ENCODE data around the gene RGSL1.

The RGSL1 gene

DNA sequence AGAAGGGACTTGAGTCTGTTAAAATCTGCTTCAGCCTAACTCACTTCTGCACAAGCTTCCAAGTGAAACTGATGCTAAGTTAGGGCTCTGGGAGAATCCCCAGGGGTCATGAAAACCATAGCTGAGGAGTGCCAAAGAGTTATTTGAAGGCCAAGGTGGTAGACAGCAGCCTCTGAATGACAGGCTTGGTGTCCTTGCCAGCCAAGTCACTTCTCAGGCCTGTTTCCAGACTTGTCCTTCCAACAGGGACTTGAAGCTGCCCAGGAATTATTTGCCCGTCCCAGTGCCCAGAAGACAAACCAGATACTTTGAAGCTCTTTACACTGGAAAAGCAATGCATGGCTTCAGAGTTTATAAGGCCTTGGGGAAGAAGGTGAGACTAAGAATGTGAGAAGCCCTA, 105.5 kb downstream of the RGSL1 start:
- no peak overlapping the region for H3K27ac ChIP-seq
- no peaks in the 10 kb centered on the region for H3K36me3 ChIP-seq
- no peaks in the 10 kb centered on the region for H3K4me1 ChIP-seq
- H3K9me3 ChIP-seq, result peaks cover 0 to 5% (median 0%) of the 10 kb centered on the region in 3 donors
- no peaks in the 10 kb centered on the region for H3K27me3 ChIP-seq
- H3K4me3 ChIP-seq, result no peak overlapping the region
- intact Hi-C loops (cut with DNase I; ENCODE audit: low total_unique reads), result no loop called here
- TF ChIP-seq, protein P1, sequence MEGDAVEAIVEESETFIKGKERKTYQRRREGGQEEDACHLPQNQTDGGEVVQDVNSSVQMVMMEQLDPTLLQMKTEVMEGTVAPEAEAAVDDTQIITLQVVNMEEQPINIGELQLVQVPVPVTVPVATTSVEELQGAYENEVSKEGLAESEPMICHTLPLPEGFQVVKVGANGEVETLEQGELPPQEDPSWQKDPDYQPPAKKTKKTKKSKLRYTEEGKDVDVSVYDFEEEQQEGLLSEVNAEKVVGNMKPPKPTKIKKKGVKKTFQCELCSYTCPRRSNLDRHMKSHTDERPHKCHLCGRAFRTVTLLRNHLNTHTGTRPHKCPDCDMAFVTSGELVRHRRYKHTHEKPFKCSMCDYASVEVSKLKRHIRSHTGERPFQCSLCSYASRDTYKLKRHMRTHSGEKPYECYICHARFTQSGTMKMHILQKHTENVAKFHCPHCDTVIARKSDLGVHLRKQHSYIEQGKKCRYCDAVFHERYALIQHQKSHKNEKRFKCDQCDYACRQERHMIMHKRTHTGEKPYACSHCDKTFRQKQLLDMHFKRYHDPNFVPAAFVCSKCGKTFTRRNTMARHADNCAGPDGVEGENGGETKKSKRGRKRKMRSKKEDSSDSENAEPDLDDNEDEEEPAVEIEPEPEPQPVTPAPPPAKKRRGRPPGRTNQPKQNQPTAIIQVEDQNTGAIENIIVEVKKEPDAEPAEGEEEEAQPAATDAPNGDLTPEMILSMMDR (IDR thresholded peaks at IDR 0.05), result no peak
- DNase-seq, result no peak

- H3K27me3 ChIP-seq, result no peaks in the 10 kb centered on the region
- TF ChIP-seq, protein P1 (IDR thresholded peaks at IDR 0.05), result no peak
- H3K27ac ChIP-seq, result no peak overlapping the region
These were observed 106.3 kb downstream of the RGSL1 start for GRCh38 chr1:182556279-182556678.

GRCh38 chr1:182560392-182560984, 110.5 kb downstream of the RGSL1 start:
- no peak overlapping the region for H3K27ac ChIP-seq
- no peaks in the 10 kb centered on the region for H3K36me3 ChIP-seq
- TF ChIP-seq, protein P1 (IDR thresholded peaks at IDR 0.05), result no peak
- no peak for DNase-seq
- H3K27me3 ChIP-seq, result no peaks in the 10 kb centered on the region
- H3K4me3 ChIP-seq, result no peak overlapping the region
- H3K9me3 ChIP-seq, result no peaks in the 10 kb centered on the region
- H3K4me1 ChIP-seq, result no peaks in the 10 kb centered on the region
- intact Hi-C loops (cut with DNase I; ENCODE audit: low total_unique reads), result no loop called here

More at GRCh38 chr1:182556279-182556678, 106.3 kb downstream of the RGSL1 start:
- intact Hi-C loops (cut with DNase I; ENCODE audit: low total_unique reads), result no loop called here
- H3K36me3 ChIP-seq, result no peaks in the 10 kb centered on the region
- no peaks in the 10 kb centered on the region for H3K4me1 ChIP-seq
- no peak overlapping the region for H3K4me3 ChIP-seq
- H3K9me3 ChIP-seq, result peaks cover 0 to 5% (median 0%) of the 10 kb centered on the region in 3 donors
- DNase-seq, result no peak

GRCh38 chr1:182561456-182561855, 111.5 kb downstream of the RGSL1 start:
- intact Hi-C loops (cut with DNase I; ENCODE audit: low total_unique reads), result no loop called here
- Histone ChIP-seq H3K36me3 (no peaks in the 10 kb centered on the region), H3K9me3 (peaks cover 0 to 4% (median 0%) of the 10 kb centered on the region in 3 donors), H3K4me3 (no peak overlapping the region), H3K27ac (no peak overlapping the region), H3K4me1 (no peaks in the 10 kb centered on the region), H3K27me3 (no peaks in the 10 kb centered on the region)
- DNase-seq, result no peak
- TF ChIP-seq, protein P1 (IDR thresholded peaks at IDR 0.05), result no peak

- peaks cover 0 to 5% (median 0%) of the 10 kb centered on the region in 3 donors for H3K9me3 ChIP-seq
- no peak for DNase-seq
- no peaks in the 10 kb centered on the region for H3K36me3 ChIP-seq
- no peaks in the 10 kb centered on the region for H3K27me3 ChIP-seq
- no peaks in the 10 kb centered on the region for H3K4me1 ChIP-seq
- TF ChIP-seq, protein P1 (IDR thresholded peaks at IDR 0.05), result no peak
- H3K4me3 ChIP-seq, result no peak overlapping the region
- H3K27ac ChIP-seq, result no peak overlapping the region
- intact Hi-C loops (cut with DNase I; ENCODE audit: low total_unique reads), result no loop called here
These were observed 113.1 kb downstream of the RGSL1 start for GRCh38 chr1:182563095-182563494.
